ENCODE results near the gene LMF1. TPM values are rescaled to one million over a fixed set of nuclear protein-coding genes. Genes with fewer than 3 reads are reported as not detected.

The LMF1 gene
- total RNA-seq, 1 donor from 2014 or later: 21.4 TPM

DNA sequence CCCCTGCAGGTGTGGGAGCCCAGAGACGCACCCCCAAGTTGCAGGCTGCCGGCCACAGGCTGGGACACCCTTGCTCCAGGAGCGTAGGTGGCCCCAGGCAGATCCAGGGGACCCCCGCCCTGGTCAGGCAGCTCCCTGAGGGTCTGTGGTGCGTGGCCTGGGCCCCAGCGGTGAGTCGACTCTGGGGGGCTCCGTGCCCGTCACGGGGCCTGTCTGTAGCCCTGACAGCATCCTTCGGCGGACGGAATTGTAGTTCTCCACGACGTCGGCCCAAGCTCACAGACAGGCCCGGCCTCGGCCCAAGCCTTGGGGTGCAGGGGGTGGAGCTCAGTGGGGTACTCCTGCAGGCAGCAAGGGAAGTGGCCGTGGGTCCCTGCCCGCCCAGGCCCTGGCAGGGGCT, 82.9 kb downstream of the LMF1 start:
- H3K4me1 Mint-ChIP-seq (ENCODE audit: unreplicated experiment): no peaks in the 10 kb centered on the region
- TF ChIP-seq, protein P1, sequence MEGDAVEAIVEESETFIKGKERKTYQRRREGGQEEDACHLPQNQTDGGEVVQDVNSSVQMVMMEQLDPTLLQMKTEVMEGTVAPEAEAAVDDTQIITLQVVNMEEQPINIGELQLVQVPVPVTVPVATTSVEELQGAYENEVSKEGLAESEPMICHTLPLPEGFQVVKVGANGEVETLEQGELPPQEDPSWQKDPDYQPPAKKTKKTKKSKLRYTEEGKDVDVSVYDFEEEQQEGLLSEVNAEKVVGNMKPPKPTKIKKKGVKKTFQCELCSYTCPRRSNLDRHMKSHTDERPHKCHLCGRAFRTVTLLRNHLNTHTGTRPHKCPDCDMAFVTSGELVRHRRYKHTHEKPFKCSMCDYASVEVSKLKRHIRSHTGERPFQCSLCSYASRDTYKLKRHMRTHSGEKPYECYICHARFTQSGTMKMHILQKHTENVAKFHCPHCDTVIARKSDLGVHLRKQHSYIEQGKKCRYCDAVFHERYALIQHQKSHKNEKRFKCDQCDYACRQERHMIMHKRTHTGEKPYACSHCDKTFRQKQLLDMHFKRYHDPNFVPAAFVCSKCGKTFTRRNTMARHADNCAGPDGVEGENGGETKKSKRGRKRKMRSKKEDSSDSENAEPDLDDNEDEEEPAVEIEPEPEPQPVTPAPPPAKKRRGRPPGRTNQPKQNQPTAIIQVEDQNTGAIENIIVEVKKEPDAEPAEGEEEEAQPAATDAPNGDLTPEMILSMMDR (conservative IDR thresholded peaks at IDR 0.05): no peak
- H3K9me3 Mint-ChIP-seq: no peaks in the 10 kb centered on the region
- no peaks in the 10 kb centered on the region for H3K27me3 Mint-ChIP-seq
- H3K4me3 Mint-ChIP-seq: no peak overlapping the region
- H3K27ac Mint-ChIP-seq: no peak overlapping the region
- no peak for DNase-seq (ENCODE audit: extremely low spot score, unreplicated experiment)
- no peaks in the 10 kb centered on the region for H3K36me3 Mint-ChIP-seq

DNA sequence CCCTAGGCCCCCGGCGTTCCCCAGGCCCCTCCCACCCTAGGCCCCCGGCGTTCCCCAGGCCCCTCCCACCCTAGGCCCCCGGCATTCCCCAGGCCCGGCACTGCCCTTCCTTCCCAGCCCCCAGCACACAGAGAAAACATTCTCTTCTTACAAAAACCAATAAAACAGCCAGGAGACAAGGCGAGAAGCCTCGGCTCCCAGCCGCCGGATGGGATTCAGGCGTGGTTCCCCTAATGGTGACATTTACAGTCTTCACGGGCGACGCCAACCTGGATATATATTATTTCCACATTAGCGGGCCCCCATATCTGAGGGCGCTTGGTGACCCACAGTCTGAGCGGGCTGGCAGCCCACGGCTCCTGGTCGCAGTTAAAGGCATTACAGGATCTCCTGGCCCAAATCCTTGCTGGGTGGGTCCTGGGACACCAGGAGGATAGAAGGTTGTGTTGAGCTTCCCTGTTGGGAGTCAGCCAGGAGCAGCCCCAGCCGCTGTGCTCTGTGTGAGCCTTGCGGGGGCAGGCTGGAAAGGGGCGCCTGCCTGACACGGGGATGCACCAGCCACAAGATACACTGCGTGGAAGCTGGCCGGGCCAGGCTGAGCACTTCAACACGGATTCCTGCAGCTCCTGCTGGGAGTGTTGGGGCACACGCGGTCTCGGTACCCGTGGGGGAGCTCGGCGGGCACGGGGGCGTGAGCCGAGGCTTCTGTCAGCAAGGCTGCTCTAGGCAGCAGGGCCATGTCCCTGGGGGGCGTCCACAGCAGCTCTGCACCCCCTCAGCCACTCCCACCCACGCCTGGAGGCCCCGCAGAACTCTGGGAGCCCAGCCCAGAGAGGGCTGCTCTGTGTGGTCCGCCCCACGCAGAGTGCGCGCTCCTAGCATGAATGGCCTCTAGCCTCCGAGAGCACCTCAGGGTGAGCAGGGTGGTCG, 83.7 kb downstream of the LMF1 start:
- Mint-ChIP-seq H3K27me3 (no peaks in the 10 kb centered on the region), H3K27ac (no peak overlapping the region), H3K4me1 (ENCODE audit: unreplicated experiment) (no peaks in the 10 kb centered on the region), H3K9me3 (no peaks in the 10 kb centered on the region), H3K4me3 (no peak overlapping the region), H3K36me3 (no peaks in the 10 kb centered on the region)
- TF ChIP-seq, protein P1 (conservative IDR thresholded peaks at IDR 0.05): no peak
- no peak for DNase-seq (ENCODE audit: extremely low spot score, unreplicated experiment)

DNA sequence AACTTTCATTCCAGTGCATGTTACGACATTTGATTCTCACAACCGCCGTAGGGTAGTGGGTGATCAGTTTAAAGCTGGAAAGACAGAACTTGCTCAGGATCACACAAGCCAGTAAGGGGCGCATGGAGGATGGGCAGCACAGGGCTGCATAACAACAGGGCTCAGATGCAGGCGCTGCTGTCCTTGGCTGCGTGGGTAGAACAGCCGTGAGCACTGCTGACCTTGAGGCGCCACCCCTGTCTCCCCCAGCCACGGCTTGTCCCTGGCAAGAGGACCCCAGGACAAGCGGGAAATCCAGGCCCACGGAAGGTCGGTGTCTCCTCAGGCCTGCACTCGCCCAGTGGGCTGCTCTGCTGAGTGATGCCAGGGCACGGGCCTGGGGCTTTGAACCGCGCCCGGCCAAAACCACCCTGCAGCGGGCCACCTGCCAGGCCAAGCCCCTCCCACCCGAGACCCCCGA, 84.7 kb downstream of the LMF1 start:
- H3K4me3 Mint-ChIP-seq: peak overlapping the region; percentile 39
- no peak for DNase-seq (ENCODE audit: extremely low spot score, unreplicated experiment)

DNA sequence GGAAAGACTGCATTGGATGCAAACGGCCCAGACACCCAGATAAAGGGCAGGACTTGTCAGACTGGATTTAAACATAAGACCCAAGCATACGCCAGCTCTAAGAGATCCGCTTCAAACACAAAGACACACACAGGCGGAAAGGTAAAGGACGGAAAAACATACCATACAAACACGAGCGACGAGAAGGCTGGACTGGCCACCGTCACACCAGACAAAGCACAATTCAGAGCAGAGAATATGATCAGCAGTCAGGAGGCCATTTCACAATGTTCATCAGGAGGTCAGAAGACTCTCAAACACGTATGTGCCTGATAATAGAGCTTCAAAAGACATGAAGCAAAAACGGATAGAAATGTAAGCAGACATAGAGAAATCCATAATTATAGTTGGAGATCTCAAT, 85.4 kb downstream of the LMF1 start:
- DNase-seq (ENCODE audit: extremely low spot score, unreplicated experiment): no peak
- no peaks in the 10 kb centered on the region for H3K4me1 Mint-ChIP-seq (ENCODE audit: unreplicated experiment)
- H3K4me3 Mint-ChIP-seq: no peak overlapping the region
- no peak overlapping the region for H3K27ac Mint-ChIP-seq
- TF ChIP-seq, protein P1 (conservative IDR thresholded peaks at IDR 0.05): no peak
- H3K9me3 Mint-ChIP-seq: no peaks in the 10 kb centered on the region
- no peaks in the 10 kb centered on the region for H3K36me3 Mint-ChIP-seq
- H3K27me3 Mint-ChIP-seq: no peaks in the 10 kb centered on the region

More for the DNA sequence above, 84.7 kb downstream of the LMF1 start:
- Mint-ChIP-seq H3K27me3 (no peaks in the 10 kb centered on the region), H3K9me3 (no peaks in the 10 kb centered on the region), H3K4me1 (ENCODE audit: unreplicated experiment) (no peaks in the 10 kb centered on the region), H3K27ac (no peak overlapping the region), H3K36me3 (no peaks in the 10 kb centered on the region)
- TF ChIP-seq, protein P1 (conservative IDR thresholded peaks at IDR 0.05): no peak

DNA sequence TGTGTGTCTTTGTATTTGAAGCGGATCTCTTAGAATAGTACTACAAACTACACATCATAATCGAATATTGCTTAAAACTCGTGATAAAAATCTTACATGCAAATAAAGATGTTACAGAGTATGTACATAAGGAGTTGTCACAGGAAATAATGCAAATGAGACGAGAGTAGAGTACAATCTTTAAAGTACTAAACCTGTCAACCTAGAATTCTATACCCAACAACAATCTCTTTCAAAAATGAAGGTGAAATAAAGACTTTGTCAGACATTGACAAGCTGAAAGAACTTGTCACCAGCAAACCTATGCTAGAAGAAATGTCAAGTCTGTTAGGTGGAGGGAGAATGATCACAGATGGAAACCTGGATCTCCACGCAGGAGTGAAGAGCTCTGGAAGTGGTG, 86.6 kb downstream of the LMF1 start:
- Mint-ChIP-seq H3K4me3 (no peak overlapping the region), H3K27ac (no peak overlapping the region), H3K9me3 (no peaks in the 10 kb centered on the region), H3K27me3 (no peaks in the 10 kb centered on the region), H3K36me3 (no peaks in the 10 kb centered on the region), H3K4me1 (ENCODE audit: unreplicated experiment) (no peaks in the 10 kb centered on the region)
- no peak for DNase-seq (ENCODE audit: extremely low spot score, unreplicated experiment)
- TF ChIP-seq, protein P1 (conservative IDR thresholded peaks at IDR 0.05): no peak
